Astrocyte of the cerebellum (primary cell): ENCODE data around the gene CHPF2.

Source experiments
- DNase-seq: peaks from one replicate; pipeline ENCODE4 v3.0.0-alpha.2; 2011; ENCODE audit warnings: low read depth
- H3K4me3 ChIP-seq: 2 replicates; pipeline ENCODE4 v1.5.1; 2011; ENCODE audit warnings: mild to moderate bottlenecking, low read depth, low read length, moderate library complexity
- in situ Hi-C: cut with HindIII; loops from 2 replicates; pipeline ENCODE4 v1.10.0; 2017; ENCODE audit warnings: low sequenced_read_pairs
- TF ChIP-seq, protein P1 (sequence below): IDR thresholded peaks from 2 replicates; pipeline ENCODE4 v1.5.1; 2012; ENCODE audit warnings: low read length, low read depth, moderate library complexity, mild to moderate bottlenecking; ENCODE audit errors: missing control alignments

Gene CHPF2

DNA sequence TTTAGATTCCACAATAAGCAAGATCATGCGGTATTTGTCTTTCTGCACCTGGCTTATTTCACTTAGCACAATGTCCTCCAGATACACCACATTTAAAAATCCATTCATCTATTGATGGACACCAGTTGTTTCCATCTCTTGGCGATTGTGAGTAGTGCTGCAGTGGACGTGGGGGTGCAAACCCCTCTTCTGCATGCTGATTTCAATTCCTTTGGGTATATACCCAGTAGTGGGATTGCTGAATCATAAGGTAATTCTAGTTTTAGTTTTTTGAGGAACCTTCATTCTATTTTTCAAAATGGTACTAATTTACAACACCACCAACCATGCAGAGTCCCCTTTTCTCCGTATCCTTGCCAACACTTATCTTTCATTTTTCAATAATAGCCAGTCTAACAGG is 43.2 kb upstream of the CHPF2 start:
- no peak for DNase-seq
- in situ Hi-C loops: no loop called here
- no peak overlapping the region for H3K4me3 ChIP-seq
- TF ChIP-seq, protein P1, sequence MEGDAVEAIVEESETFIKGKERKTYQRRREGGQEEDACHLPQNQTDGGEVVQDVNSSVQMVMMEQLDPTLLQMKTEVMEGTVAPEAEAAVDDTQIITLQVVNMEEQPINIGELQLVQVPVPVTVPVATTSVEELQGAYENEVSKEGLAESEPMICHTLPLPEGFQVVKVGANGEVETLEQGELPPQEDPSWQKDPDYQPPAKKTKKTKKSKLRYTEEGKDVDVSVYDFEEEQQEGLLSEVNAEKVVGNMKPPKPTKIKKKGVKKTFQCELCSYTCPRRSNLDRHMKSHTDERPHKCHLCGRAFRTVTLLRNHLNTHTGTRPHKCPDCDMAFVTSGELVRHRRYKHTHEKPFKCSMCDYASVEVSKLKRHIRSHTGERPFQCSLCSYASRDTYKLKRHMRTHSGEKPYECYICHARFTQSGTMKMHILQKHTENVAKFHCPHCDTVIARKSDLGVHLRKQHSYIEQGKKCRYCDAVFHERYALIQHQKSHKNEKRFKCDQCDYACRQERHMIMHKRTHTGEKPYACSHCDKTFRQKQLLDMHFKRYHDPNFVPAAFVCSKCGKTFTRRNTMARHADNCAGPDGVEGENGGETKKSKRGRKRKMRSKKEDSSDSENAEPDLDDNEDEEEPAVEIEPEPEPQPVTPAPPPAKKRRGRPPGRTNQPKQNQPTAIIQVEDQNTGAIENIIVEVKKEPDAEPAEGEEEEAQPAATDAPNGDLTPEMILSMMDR: no peak

DNA sequence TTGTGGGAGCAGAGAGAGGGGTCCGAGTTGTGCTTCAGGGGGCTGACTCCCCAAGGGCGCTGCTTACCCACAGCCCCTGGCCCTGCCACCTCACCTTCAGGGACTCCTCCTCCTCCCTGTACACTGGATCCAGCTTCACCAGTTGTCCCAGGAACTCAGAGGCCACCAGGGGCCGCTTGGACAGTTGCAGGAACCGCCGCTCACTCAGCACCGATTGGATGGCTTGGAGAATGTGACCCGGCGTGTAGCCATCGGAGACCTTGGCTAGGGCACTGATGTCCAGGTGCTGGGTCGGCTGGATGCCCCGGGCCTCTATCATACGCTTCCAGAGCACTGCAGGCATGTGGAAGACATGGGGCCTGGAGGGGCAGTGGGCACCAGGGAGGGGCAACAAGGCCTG is 40.7 kb upstream of the CHPF2 start:
- no peak for DNase-seq
- no peak overlapping the region for H3K4me3 ChIP-seq
- TF ChIP-seq, protein P1: no peak
- in situ Hi-C loops: no loop called here

DNA sequence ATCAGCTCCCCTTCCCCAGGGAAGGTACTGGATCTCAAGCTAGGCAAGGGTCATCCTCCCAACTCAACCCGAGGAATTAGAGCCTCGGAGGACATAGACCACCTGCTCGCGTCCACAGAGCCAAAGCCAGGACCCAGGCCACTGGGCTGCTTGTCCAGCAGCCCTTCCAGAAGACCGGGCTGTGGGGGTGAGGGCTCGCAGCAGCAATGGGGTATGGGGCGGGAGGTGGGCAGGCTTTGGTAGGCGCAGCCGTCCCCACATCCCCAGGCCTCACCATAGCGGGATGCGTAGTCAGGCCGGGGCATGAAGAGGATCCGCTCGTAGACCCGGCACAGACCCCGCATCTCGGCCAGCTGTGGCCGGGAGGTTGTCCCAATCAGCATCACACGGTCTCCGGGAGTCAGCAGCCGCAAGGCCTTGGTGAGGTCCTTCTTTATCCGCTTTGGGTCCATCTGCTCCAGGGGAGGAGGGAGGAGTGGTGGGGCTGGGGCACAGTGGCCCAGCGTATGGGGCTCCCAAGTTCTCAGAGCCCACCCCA is 40.2 kb upstream of the CHPF2 start:
- no peak overlapping the region for H3K4me3 ChIP-seq
- TF ChIP-seq, protein P1: no peak
- in situ Hi-C loops: no loop called here
- DNase-seq: no peak

DNA sequence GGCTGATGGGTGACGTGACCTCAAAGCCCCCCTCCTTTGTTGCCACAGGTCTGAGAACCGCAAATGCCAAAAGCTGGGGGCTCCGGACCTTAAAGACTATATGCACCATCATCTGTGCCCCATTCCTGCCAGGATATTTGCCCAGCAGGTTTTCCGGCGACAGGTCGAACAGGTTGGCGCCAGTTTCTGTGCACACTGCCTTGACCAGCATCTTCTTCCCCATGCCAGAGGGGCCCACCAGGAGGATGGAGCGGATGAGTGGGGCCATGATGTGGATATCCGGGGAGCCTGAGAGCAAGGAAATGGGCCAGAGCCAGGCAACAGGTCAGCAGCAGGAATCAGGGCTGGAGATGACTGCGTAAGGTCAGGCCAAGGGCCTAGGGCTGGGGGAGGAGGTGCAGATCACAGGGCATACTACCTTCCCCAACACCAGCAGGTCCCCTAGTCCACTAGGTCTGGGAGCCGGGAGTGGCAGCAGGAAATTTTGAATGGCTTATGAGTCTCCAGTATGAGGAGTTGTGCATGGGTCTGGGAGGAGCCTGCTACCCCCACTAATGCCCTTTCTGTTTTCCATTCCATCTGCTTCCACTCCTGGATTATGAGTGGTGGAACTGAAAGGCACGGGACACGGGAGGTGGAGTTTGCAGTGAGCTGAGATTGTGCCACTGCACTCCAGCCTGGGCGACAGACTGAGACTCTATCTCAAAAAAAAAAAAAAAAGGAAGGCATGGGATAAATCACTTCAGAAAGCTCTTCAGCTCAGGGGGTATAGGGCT is 38.9 kb upstream of the CHPF2 start:
- in situ Hi-C loops: no loop called here
- TF ChIP-seq, protein P1: no peak
- no peak for DNase-seq
- no peak overlapping the region for H3K4me3 ChIP-seq

- in situ Hi-C loops: no loop called here
- DNase-seq: no peak
- H3K4me3 ChIP-seq: no peak overlapping the region
- TF ChIP-seq, protein P1: no peak
These were observed 38.1 kb upstream of the CHPF2 start for GRCh38 chr7:151194188-151194587.

GRCh38 chr7:151195616-151196450 is 36.5 kb upstream of the CHPF2 start:
- DNase-seq: no peak
- TF ChIP-seq, protein P1: no peak
- in situ Hi-C loops: no loop called here
- no peak overlapping the region for H3K4me3 ChIP-seq
